Common myeloid progenitor, CD34-positive (primary cell): ENCODE results near the gene SYCP2L.

Experiments used
- CTCF ChIA-PET: fragments of 350-600 bp; sonication (Branson Sonifier 250); formaldehyde crosslinking; loops from one replicate; lab custom pipeline; 2021; ENCODE audit warnings: antibody characterized with exemption; lab: Charles Lee
- POLR2A ChIA-PET: fragments of 350-600 bp; sonication (Branson Sonifier 250); formaldehyde crosslinking; loops from one replicate; lab custom pipeline; 2021; ENCODE audit warnings: antibody characterized with exemption; lab: Charles Lee
- DNase-seq, 3 donors: peaks; one replicate each; pipeline versions ENCODE4 v3.0.0 to v3.0.0-alpha.2; 2013
- H3K27ac ChIP-seq, 2 experiments: 1 replicate in 1 of 2; 2 replicates in 1 of 2; pipeline ENCODE4 v1.7.0; 2013; ENCODE audit warnings: inconsistent platforms in 2 of 2, low read length in 2 of 2, mild to moderate bottlenecking in 2 of 2, low read depth in 1 of 2, moderate library complexity in 1 of 2; ENCODE audit not compliant: severe bottlenecking in 2 of 2, insufficient read depth in 1 of 2, poor library complexity in 1 of 2
- H3K27me3 ChIP-seq, 5 experiments: replicated peaks in 2 of 5; 1 replicate in 3 of 5; 2 replicates in 2 of 5; pipeline versions ENCODE4 v1.6.1 to v1.7.0; 2013; ENCODE audit warnings: low read length in 4 of 5, mild to moderate bottlenecking in 2 of 5, moderate library complexity in 2 of 5, inconsistent platforms in 1 of 5; ENCODE audit not compliant: insufficient read depth in 5 of 5, control insufficient read depth in 4 of 5
- H3K36me3 ChIP-seq, 4 experiments: 1 replicate in 2 of 4; 2 replicates in 2 of 4; pipeline versions ENCODE4 v1.6.1 to v1.7.0; 2013; ENCODE audit warnings: low read length in 3 of 4, control low read depth in 1 of 4, mild to moderate bottlenecking in 1 of 4; ENCODE audit not compliant: control insufficient read depth in 4 of 4, insufficient read depth in 4 of 4
- H3K4me1 ChIP-seq, 4 experiments: 1 replicate in 3 of 4; 2 replicates in 1 of 4; pipeline versions ENCODE4 v1.6.1 to v1.7.1; 2013; ENCODE audit warnings: low read length in 3 of 4, mild to moderate bottlenecking in 3 of 4, control low read depth in 1 of 4, inconsistent platforms in 1 of 4, moderate library complexity in 1 of 4; ENCODE audit not compliant: control insufficient read depth in 4 of 4, insufficient read depth in 4 of 4; ENCODE audit errors: control extremely low read depth in 1 of 4
- H3K4me3 ChIP-seq, 7 experiments: 1 replicate in 4 of 7; 2 replicates in 3 of 7; pipeline versions ENCODE4 v1.5.1 to v1.7.0; 2013; ENCODE audit warnings: mild to moderate bottlenecking in 7 of 7, low read length in 6 of 7, moderate library complexity in 6 of 7, inconsistent platforms in 2 of 7, low read depth in 2 of 7, control low read depth in 1 of 7; ENCODE audit not compliant: insufficient read depth in 4 of 7, control insufficient read depth in 1 of 7; ENCODE audit errors: extremely low read depth in 1 of 7
- H3K9me3 ChIP-seq, 5 experiments: 1 replicate in 4 of 5; 2 replicates in 1 of 5; pipeline versions ENCODE4 v1.6.1 to v1.7.1; 2013; ENCODE audit warnings: low read length in 4 of 5, mild to moderate bottlenecking in 2 of 5, inconsistent platforms in 1 of 5, low read depth in 1 of 5, moderate library complexity in 1 of 5; ENCODE audit not compliant: control insufficient read depth in 4 of 5, insufficient read depth in 2 of 5; ENCODE audit errors: control extremely low read depth in 1 of 5
- WGBS: methylation state at CpG from one replicate; pipeline ENCODE4 v1.1.5; 2013; ENCODE audit not compliant: insufficient coverage; 5-methylcytosine and 5-hydroxymethylcytosine counted together

The SYCP2L gene

DNA sequence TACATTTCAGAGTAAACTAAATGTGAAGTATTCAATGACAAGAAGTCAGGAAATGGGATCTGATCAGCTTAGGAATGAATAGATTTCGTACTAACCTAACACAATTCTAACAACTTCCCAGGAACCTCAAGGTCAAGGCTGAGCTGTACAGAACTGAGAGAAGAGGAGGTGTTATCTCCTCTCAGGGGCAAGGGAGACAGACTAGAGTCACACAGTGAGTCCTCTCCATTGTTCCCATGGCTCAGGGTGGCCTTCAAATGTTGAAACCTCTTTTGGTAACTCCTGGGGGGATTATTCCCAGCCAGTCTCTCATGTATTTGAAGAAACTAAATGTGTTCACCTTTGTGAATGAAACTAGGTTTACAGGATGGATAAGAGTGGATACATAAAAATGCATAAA lies 129.6 kb downstream of the SYCP2L start:
- ChIA-PET POLR2A (no interaction called here), CTCF (interaction anchor here (1.6 kb wide), 1 partner anchor 11 kb away, joined by 3 read pairs; no protein-coding TSS in a partner anchor)
- H3K27ac ChIP-seq = no peak overlapping the region
- peaks cover 2 to 15% (median 7%) of the 10 kb centered on the region in 5 experiments for H3K27me3 ChIP-seq
- no peak overlapping the region for H3K4me3 ChIP-seq
- DNase-seq = no peak
- no peaks in the 10 kb centered on the region for H3K36me3 ChIP-seq
- no peaks in the 10 kb centered on the region for H3K9me3 ChIP-seq
- no CpG with 5 or more reads among the region's 1 CpG for WGBS
- peaks cover 0 to 1% (median 0%) of the 10 kb centered on the region in 4 experiments for H3K4me1 ChIP-seq

- no peak overlapping the region for H3K4me3 ChIP-seq
- ChIA-PET CTCF (interaction anchor here (1.6 kb wide), 1 partner anchor 11 kb away, joined by 3 read pairs; no protein-coding TSS in a partner anchor), POLR2A (no interaction called here)
- H3K27me3 ChIP-seq = peaks cover 0 to 11% (median 4%) of the 10 kb centered on the region in 5 experiments
- DNase-seq = no peak
- H3K4me1 ChIP-seq = peaks cover 0 to 1% (median 0%) of the 10 kb centered on the region in 4 experiments
- H3K9me3 ChIP-seq = no peaks in the 10 kb centered on the region
- H3K36me3 ChIP-seq = no peaks in the 10 kb centered on the region
- 100% methylated on average over 2 of the region's 3 CpGs for WGBS
- no peak overlapping the region for H3K27ac ChIP-seq
These were observed 130.2 kb downstream of the SYCP2L start for GRCh38 chr6:11017090-11017489.

GRCh38 chr6:11018225-11018624 lies 131.4 kb downstream of the SYCP2L start:
- Histone ChIP-seq H3K27me3 (peaks cover 0 to 10% (median 4%) of the 10 kb centered on the region in 5 experiments), H3K27ac (no peak overlapping the region), H3K9me3 (no peaks in the 10 kb centered on the region), H3K4me1 (peaks cover 0 to 1% (median 0%) of the 10 kb centered on the region in 4 experiments), H3K4me3 (no peak overlapping the region), H3K36me3 (no peaks in the 10 kb centered on the region)
- CTCF ChIA-PET = no interaction called here
- no peak for DNase-seq
- WGBS = 100% methylated on average over 2 of the region's 2 CpGs
- POLR2A ChIA-PET = no interaction called here

GRCh38 chr6:11021003-11021402 lies 134.2 kb downstream of the SYCP2L start:
- H3K4me1 ChIP-seq = peaks cover 0 to 1% (median 0%) of the 10 kb centered on the region in 4 experiments
- CTCF ChIA-PET = interaction anchor here (1.2 to 1.5 kb wide), 2 partner anchors 12 kb away, joined by 3 to 4 read pairs; no protein-coding TSS in a partner anchor

DNA sequence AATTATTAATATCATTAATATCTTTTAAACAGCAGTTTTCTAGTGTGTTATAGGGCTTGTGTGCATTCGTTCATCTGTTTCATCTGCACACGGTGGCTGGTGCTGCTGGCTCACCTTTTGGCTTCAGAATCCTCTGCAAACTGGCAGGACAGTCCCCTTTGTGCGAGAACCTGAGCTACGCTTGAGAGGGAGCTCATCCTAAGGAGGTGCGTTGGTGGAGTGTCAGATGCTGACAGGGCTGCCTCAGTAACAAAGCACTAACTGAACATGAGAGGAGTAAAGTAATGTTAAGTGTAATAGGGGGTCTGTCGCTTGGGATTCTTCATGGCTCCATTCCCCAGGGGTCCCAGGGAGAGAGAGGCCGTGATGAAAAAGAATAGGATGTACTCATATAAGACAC lies 134.9 kb downstream of the SYCP2L start:
- ChIA-PET CTCF (interaction anchor here (1.2 kb wide), 1 partner anchor 12 kb away, joined by 3 read pairs; no protein-coding TSS in a partner anchor), POLR2A (no interaction called here)
- no peak overlapping the region for H3K4me3 ChIP-seq
- no peaks in the 10 kb centered on the region for H3K9me3 ChIP-seq
- H3K27me3 ChIP-seq = peaks cover 0 to 17% (median 10%) of the 10 kb centered on the region in 5 experiments
- peaks cover 0 to 1% (median 0%) of the 10 kb centered on the region in 4 experiments for H3K4me1 ChIP-seq
- no peak overlapping the region for H3K27ac ChIP-seq
- no peak for DNase-seq
- H3K36me3 ChIP-seq = no peaks in the 10 kb centered on the region
- 93% methylated on average over 3 of the region's 7 CpGs for WGBS

More at GRCh38 chr6:11021003-11021402, 134.2 kb downstream of the SYCP2L start:
- H3K27ac ChIP-seq = no peak overlapping the region
- H3K36me3 ChIP-seq = no peaks in the 10 kb centered on the region
- H3K27me3 ChIP-seq = peaks cover 0 to 12% (median 4%) of the 10 kb centered on the region in 5 experiments
- no peak overlapping the region for H3K4me3 ChIP-seq
- no peaks in the 10 kb centered on the region for H3K9me3 ChIP-seq
- DNase-seq = no peak
- POLR2A ChIA-PET = no interaction called here
- WGBS = 92% methylated on average over 2 of the region's 2 CpGs

GRCh38 chr6:11023032-11023431 lies 136.2 kb downstream of the SYCP2L start:
- POLR2A ChIA-PET = no interaction called here
- no peak overlapping the region for H3K27ac ChIP-seq

More at GRCh38 chr6:11023032-11023431, 136.2 kb downstream of the SYCP2L start:
- H3K4me1 ChIP-seq = peaks cover 0 to 1% (median 0%) of the 10 kb centered on the region in 4 experiments
- H3K9me3 ChIP-seq = no peaks in the 10 kb centered on the region
- peaks cover 0 to 23% (median 10%) of the 10 kb centered on the region in 5 experiments for H3K27me3 ChIP-seq
- CTCF ChIA-PET = no interaction called here
- no peaks in the 10 kb centered on the region for H3K36me3 ChIP-seq
- DNase-seq = no peak
- H3K4me3 ChIP-seq = no peak overlapping the region
